ENCODE results near the gene ANKRD22.

Gene ANKRD22

DNA sequence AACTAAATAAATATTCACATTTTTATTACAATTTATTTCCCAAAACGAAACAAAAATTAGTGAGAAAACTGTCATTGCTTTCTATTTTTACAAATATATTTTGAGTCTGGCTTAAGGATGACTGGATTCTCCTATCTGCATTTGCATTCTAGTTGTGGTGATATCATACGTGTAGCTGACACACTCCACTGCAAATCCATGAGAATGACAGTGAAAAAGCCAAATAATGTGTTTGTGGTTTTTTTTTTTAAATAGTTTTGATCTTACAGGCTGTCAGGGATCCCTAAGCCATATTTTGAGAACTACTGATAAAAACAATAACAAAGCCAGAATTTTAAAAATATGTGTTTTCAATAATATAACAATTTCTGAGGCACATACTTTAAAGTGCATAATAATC, 22.6 kb upstream of the ANKRD22 start:
- no peak overlapping the region for H3K4me2 ChIP-seq
- H4K20me1 ChIP-seq (ENCODE audit: insufficient read depth) = no peaks in the 10 kb centered on the region
- H3K79me2 ChIP-seq (ENCODE audit: insufficient read depth, low read depth) = no peaks in the 10 kb centered on the region
- H3K27me3 ChIP-seq (ENCODE audit: insufficient read depth, low read depth) = no peaks in the 10 kb centered on the region
- H3K4me3 ChIP-seq (IDR thresholded peaks at IDR 0.05; ENCODE audit: insufficient read depth, low read depth, low read length) = no peak overlapping the region
- TF ChIP-seq, protein P1, sequence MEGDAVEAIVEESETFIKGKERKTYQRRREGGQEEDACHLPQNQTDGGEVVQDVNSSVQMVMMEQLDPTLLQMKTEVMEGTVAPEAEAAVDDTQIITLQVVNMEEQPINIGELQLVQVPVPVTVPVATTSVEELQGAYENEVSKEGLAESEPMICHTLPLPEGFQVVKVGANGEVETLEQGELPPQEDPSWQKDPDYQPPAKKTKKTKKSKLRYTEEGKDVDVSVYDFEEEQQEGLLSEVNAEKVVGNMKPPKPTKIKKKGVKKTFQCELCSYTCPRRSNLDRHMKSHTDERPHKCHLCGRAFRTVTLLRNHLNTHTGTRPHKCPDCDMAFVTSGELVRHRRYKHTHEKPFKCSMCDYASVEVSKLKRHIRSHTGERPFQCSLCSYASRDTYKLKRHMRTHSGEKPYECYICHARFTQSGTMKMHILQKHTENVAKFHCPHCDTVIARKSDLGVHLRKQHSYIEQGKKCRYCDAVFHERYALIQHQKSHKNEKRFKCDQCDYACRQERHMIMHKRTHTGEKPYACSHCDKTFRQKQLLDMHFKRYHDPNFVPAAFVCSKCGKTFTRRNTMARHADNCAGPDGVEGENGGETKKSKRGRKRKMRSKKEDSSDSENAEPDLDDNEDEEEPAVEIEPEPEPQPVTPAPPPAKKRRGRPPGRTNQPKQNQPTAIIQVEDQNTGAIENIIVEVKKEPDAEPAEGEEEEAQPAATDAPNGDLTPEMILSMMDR (conservative IDR thresholded peaks at IDR 0.05; ENCODE audit: low read depth, low read length) = no peak
- H3K4me1 ChIP-seq (ENCODE audit: low read depth, poor library complexity, severe bottlenecking) = peaks cover 16% of the 10 kb centered on the region
- H3K36me3 ChIP-seq (ENCODE audit: insufficient read depth) = no peaks in the 10 kb centered on the region
- H3K9ac ChIP-seq = no peak overlapping the region
- no peak overlapping the region for H3K27ac ChIP-seq
- no peak overlapping the region for H2AFZ ChIP-seq (ENCODE audit: low read depth)

DNA sequence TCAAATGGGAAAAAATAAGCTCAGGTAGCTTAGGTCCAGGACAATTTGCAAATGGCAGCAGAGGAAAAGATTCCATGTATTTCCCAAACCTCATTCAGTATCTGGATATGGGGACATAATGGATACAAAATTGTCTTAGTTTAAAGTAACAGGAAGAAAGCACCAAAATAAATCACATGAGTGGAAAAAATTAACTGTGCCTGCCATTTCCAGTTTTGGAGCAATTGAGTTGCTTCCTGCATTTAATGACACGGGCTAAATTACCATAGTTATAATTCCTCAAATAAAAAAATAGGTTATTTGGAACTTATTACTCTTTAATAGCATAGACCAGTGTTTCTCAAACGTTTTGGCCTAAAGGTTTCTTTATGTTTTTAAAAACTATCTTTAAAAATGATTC, 22.1 kb upstream of the ANKRD22 start:
- Histone ChIP-seq H3K9ac (no peak overlapping the region), H2AFZ (ENCODE audit: low read depth) (no peak overlapping the region), H3K27ac (no peak overlapping the region), H4K20me1 (ENCODE audit: insufficient read depth) (no peaks in the 10 kb centered on the region), H3K4me1 (ENCODE audit: low read depth, poor library complexity, severe bottlenecking) (peaks cover 10% of the 10 kb centered on the region), H3K4me2 (no peak overlapping the region), H3K36me3 (ENCODE audit: insufficient read depth) (no peaks in the 10 kb centered on the region), H3K79me2 (ENCODE audit: insufficient read depth, low read depth) (no peaks in the 10 kb centered on the region), H3K4me3 (IDR thresholded peaks at IDR 0.05; ENCODE audit: insufficient read depth, low read depth, low read length) (no peak overlapping the region), H3K27me3 (ENCODE audit: insufficient read depth, low read depth) (no peaks in the 10 kb centered on the region)
- TF ChIP-seq, protein P1 (conservative IDR thresholded peaks at IDR 0.05; ENCODE audit: low read depth, low read length) = no peak

DNA sequence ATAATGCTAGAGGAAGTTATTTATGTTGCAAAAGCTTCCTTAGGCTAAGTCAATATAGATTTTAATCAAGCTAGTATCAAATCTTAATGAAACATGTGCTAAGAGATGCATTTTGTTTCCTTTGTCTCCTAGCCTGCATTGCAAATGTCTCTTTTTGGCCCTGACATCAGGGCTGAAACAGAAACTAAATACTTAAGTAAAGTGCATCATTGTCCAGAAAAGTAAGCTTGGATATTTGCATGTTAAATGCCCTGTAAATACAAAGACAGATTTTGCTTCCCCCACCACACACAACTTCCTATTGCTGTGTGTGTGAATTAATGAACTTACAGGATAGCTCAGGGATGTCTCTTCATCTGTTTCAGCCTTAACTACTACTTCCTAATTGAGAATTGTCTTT, 18.4 kb upstream of the ANKRD22 start:
- Histone ChIP-seq H2AFZ (ENCODE audit: low read depth) (no peak overlapping the region), H4K20me1 (ENCODE audit: insufficient read depth) (no peaks in the 10 kb centered on the region), H3K79me2 (ENCODE audit: insufficient read depth, low read depth) (no peaks in the 10 kb centered on the region), H3K36me3 (ENCODE audit: insufficient read depth) (no peaks in the 10 kb centered on the region), H3K27me3 (ENCODE audit: insufficient read depth, low read depth) (no peaks in the 10 kb centered on the region), H3K4me1 (ENCODE audit: low read depth, poor library complexity, severe bottlenecking) (peaks cover 7% of the 10 kb centered on the region), H3K9ac (no peak overlapping the region), H3K4me3 (IDR thresholded peaks at IDR 0.05; ENCODE audit: insufficient read depth, low read depth, low read length) (no peak overlapping the region), H3K4me2 (no peak overlapping the region), H3K27ac (no peak overlapping the region)
- TF ChIP-seq, protein P1 (conservative IDR thresholded peaks at IDR 0.05; ENCODE audit: low read depth, low read length) = no peak

DNA sequence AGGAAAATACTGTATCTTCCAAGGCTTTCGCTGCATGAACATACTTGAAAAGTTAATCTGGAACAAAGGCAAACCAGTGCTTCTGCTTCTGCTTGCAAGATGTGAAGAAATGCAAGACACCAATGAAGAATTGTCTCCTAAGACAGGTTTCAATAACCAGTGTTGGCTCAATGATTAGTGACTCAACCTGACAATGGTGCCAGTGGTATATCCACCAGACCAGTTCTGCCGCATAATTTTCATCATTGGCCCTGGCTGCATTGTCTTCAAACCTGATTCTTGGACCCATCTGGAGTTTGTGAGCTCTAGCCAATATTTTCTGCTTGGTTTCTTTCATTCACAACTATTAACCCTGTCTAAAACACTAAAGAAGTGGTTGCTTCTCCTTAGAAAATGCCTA, 14.8 kb upstream of the ANKRD22 start:
- Histone ChIP-seq H3K9ac (no peak overlapping the region), H3K4me1 (ENCODE audit: low read depth, poor library complexity, severe bottlenecking) (peaks cover 7% of the 10 kb centered on the region), H2AFZ (ENCODE audit: low read depth) (no peak overlapping the region), H4K20me1 (ENCODE audit: insufficient read depth) (no peaks in the 10 kb centered on the region), H3K27me3 (ENCODE audit: insufficient read depth, low read depth) (no peaks in the 10 kb centered on the region), H3K4me2 (no peak overlapping the region), H3K79me2 (ENCODE audit: insufficient read depth, low read depth) (no peaks in the 10 kb centered on the region), H3K36me3 (ENCODE audit: insufficient read depth) (no peaks in the 10 kb centered on the region), H3K4me3 (IDR thresholded peaks at IDR 0.05; ENCODE audit: insufficient read depth, low read depth, low read length) (no peak overlapping the region), H3K27ac (no peak overlapping the region)
- TF ChIP-seq, protein P1 (conservative IDR thresholded peaks at IDR 0.05; ENCODE audit: low read depth, low read length) = no peak
